Activated CD8-positive, alpha-beta memory T cell treated with anti-CD3 and anti-CD28 coated beads, Interleukin-2, amount 50 U/mL, for 24 hours (primary cell): Measurements from ENCODE around the gene CD52.
"Not testable (repeated sequence)": the region's sequence is repeated elsewhere in the genome, so short reads cannot be mapped to it uniquely, and the experiment has no call there.

Experiments used
- DNase-seq: peaks from one replicate; pipeline ENCODE4 v3.0.0-alpha.2; 2020; ENCODE audit errors: extremely low read depth

The CD52 gene

DNA sequence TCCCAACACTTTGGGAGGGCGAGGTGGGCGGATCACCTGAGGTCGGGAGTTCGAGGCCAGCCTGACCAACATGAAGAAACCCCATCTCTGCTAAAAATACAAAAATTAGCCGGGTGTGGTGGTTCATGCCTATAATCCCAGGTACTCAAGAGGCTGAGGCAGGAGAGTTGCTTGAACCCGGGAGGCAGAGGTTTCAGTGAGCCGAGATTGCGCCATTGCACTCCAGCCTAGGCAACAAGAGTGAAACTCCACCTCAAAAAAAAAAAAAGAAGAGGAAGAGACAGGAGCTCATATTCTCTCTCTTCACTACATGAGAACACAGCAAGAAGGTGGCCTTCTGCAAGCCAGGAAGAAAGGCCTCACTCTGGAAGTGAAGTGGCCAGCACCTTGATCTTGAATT, 15.6 kb downstream of the CD52 start:
- not testable (repeated sequence) for DNase-seq

DNA sequence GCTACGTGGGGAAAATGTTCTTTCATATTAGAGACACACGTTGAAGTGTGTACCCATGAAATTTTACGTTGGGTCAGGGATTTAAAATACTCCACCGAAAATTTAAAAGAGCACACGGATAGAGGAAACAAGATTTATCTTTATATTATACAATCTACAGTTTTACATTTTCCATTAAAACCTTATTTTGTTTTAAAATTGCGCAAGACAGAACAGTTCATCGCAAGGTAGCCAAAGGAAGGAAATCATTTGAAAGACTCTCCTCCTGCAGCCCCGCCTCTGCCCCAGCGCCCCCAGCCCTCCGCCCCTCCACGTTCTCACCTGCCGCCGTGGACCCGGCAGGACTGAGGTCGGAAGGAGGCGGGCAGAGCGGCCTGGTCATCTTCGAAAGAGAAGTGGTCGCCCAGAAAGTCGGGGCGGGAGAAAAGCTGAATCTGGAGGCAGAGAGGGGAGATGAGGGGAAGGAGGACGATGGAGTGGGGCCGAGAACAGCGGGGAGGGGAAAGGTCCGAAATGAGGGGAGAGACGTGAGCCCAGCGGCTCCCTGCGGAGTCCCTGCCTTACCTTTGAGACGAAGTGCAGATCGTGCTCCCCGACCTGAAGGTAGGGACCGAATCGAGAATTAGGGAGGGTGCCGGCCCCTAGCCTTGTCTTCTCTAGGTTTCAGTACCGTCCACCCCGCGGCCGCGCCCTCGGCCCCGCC, 18.2 kb downstream of the CD52 start:
- DNase-seq: peak; percentile 49

DNA sequence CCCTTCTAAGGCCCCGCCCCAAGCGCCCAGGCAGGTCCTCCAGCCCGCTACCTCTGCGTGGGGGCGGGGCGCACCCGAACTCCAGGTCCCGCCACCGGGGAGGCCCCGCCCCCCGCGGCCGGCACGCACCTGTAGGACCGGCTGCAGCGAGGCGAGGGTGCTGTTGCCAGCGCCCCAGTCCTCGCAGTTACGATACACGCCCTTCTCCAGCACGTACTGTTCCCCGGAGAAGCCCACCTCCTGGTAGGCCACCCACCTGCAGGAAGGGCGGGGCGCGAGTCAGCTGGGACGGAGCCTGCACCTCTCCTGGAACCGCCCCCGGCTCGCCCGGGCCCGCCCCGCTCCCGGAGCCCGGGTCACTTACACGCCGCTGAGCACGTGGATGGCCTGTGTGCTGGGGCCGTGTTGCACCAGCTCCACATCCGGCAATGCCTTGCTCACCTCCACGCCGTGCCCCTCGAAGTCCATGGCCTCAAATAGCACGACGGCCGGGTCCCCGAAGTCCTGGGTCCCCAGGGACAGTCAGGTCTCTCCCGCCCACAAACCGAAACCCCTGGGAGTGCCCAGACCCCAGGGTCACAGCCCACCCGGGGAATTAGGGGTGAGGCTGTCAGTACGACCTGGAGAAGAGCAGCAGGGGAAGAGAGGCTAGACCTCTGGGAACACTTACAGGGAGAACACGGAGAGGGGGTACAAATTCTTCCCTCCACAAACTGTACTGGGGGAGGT, 18.9 kb downstream of the CD52 start:
- DNase-seq: no peak

DNA sequence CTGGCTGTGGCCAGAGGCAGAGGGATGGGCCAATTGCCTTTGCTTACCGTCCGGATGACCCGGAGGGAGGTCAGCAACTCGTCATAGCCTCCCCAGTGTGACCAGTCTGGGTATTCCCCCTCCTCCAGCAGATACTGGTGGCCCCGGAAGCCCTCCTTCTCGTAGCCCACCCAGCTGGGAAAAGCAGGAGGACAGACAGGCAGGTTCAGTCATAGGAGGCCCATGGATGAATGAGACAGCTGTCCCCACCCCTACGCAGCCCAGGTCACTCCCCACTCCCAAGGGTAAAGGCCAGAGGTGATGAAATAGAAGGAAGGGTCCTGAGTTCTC, 19.4 kb downstream of the CD52 start:
- no peak for DNase-seq

DNA sequence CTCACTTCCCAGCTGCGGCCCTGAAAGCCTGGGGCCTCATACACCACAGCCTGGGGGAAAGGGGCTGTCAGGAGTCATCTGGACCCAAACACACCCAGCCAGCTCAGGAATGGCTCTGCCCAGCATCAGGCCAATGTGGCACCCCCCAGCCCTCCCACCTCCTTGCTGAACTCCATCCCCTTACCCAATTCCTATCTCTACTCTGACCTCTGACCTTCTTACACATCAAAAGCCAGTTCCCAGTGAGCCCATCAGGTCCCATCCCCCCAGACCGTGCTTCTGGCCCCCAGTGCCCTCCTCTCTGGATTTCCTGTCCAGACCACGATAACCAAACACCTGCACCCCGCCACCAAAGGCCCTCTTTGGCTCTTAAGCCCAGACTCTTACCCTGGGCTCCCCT, 19.9 kb downstream of the CD52 start:
- no peak for DNase-seq

DNA sequence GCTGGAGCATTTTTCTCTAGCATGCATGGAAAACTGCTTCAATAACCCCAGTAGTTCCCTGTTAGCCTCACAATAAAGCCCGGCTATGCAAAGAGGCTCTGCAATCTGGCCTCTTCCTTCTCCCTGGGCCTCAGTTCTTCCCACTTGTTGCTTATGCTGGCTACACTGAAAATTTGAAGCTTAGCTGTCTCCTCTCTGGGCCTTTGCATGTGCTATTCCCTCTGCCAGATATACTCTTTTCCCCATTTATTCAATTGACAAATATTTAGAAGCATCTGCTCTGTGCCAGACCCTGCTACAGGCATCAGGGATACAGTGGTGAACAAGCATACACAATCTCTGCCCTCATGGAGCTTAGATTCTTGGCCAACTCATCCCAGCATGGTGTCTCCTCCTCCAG, 20.9 kb downstream of the CD52 start:
- no peak for DNase-seq

DNA sequence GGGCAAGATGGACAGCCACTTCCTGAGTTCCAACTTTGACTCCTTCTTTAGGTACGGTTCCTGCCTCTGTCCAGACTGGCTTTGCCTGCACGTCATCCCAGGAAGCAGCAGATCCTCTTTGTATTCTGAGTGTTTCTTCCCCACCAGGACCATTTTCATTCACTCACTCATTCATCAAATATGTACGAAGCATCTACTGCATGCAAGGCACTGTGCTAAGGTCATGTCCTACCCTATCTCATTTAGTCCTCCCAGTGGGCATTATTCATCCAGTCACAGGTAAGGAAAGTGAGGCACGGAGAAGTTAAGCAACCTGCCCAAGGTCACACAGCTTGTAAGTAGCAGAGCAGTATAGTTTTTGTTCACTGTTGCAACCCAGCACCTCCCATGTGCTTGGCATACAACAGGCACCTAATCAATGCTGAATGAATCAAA, 22.3 kb downstream of the CD52 start:
- no peak for DNase-seq

DNA sequence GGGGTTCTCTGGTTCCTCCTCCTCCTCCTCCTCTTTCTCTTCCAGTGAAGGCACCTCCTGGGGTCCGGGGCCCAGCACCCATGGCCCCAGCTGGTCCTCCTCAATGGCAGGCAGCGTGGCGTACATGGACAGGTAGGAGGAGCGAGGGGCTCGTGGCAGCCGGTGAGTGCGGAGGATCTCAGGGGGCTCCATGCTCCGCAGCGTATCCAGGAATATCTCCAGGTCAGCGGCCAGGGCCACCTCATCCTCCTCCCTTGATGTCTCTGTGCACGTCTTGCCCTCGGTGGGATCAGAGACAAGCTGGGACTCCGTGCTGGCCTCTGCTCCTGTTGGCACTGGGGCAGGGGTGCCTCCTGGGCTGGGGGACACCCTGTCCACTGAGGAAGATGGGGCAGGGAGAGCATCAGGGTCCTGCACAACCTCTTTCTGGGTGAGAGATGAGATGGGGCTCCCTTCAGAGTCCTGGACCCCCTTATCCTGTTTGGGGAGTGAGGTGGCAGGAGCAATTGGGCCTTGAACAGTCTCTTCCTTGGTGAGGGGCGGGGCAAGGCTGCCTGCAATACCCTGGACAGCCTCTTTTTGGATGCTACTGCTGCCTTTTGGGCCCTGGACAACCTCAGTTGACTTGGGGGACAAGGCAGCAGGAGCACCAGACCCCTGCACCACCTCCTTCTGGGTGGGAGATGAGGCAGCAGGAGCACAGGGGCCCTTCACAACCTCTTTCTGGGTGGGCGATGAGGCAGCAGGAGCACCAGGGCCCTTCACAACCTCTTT, 26.6 kb downstream of the CD52 start:
- DNase-seq: no peak

DNA sequence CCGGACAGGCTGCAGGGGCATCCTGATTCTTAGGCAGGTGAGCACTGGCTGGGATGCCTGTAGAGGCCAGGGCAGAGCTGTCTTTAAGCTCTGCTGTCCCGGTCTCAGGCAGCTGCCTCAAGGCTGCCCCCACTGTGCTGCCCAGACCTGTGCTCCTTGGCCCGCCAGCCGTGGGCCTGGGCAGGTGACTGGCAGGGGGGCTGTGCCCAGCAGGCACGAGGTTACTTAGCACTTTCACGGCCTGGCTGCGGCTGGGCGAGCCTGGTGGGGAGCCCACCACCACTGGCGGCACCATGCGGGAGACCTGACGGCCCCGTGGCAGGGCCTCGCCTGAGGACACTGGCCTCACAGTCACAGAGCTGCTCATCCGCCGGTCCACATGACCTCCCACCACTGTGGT, 28.0 kb downstream of the CD52 start:
- DNase-seq: no peak

DNA sequence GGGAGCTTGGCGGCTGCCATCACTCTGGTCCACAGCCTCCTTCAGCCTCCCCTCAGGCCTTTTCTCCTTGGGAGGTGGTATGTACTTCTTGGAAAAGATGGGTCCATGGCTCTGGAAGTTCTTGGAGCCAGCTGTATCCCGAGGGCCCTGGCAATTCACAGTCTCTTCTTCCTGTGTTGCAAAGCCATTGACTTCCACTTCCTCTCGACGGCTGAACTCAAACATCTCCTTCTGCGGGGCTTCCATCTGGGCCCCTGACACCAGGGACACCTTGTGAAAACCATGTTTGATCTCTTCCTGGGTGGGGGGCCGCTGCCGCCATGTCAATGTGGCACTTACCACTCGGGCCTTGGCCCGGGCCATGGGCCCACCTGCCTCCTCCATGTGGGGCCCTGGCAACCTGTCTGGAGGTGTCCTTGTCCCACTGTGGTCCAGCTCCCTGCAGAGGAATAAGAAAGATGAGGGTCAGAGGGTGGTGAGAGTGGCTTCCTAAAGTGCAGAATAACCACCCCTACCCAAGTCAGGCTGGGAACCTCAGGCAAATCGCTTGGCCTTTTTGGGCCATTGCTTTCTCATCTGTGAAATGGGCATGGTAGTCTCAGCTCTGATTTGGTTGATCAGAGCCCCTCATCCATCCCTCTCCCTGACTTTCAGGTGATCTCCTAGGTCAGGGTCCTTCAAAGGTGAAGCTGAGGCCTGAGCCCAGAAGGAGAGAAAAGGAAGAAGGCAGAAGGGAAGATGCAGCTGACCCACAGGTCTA, 28.7 kb downstream of the CD52 start:
- DNase-seq: no peak

DNA sequence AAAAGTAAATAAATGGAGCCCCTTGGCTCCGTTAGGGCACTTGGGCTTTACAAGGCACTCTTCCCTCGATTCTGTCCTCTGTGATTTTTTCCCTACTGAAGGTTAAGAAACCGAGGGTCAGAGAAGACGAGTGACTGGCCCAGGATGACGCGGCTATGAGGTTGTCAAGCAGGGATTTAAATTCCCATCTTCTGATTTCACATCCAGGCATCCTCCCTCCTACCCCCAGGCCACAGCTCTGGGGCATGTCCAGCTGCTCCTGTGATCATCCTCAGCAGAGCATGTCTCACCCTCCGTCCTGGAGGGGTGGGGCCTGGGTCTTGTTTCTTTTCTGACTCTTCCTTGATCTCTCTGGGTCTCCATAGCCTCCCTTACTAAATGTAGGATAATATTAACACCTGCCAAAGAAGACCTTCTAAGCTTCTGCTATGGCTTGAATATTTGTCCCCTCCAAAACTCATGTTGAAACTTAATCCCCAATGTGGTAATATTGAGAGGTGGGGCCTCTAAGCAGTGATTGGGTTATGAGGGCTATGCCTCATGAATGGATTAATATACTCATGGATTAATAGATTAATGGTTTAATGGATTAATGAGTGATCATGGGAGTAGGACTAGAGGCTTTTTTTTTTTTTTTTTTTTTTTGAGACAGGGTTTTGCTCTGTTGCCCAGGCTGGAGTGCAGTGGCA, 31.6 kb downstream of the CD52 start:
- no peak for DNase-seq

DNA sequence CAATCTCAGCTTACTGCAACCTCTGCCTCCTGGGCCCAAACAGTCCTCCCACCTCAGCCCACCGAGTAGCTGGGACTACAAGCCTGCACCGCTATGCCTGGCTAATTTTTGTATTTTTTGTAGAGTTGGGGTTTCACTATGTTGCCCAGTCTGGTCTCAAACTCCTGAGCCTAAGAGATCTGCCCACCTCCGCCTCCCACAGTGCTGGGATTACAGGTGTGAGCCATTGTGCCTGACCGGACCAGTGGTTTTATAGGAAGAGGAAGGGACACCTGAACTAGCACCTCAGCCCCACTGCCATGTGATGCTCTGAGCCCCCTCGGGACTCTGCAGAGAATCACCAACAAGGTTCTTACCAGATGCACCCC, 32.1 kb downstream of the CD52 start:
- DNase-seq: no peak

DNA sequence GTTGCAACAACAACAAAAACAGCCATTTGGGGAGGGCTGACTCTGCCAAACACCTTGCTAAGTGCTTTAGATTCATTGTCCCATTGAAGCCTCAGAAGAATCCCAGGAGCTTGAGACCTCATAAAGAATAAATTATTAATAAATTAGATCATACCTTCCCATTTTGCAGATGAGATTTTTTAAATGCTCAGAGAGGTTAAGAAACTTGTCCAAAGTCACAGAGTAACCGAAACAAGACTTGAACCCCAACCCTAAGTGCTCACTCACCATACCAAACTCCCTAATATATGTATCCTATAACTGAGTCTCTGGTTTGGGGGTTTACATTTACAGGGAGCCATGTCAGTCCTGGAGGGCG, 32.6 kb downstream of the CD52 start:
- DNase-seq: no peak

DNA sequence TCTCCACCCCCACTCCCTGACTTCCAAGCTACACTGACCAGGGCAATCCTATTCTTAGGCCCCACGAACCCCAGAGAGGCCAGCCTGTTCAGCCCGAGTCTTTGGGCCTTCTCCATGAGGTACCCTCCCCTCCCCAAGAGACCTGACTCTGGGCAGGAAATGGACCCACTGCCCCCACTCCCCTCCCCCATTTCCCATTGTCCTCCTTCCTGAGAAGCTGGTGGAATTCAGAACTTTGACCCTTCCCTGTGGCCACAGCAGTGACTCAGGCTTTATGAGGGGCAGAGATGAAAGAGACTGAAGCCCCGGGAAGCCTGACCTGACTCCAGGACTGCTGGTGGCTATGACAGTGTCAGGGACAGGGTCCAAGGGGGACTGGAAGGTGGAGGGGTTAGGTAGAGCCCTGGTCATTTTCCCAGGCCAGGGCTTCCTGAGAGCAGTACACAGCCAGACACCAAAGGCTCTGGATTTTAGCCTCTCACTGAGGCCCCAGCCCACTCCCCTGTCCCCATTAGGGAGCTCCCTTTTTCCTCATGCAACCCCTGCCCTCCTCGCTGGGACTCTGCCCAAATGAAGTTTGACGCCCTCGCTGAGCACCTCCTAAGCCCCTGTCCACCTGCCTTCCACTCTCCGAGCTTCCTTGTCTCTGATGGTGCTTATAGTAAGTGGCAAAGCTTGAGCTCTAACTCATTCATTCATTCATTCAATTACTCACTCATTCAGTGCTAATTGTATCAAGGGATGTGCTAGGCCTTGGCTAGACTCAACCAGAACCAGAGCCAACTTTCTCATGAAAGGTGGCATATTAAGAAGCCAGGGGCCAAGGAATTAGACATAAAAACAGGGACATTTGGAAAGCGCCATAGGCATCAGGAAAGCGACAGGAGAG, 33.2 kb downstream of the CD52 start:
- DNase-seq: no peak

DNA sequence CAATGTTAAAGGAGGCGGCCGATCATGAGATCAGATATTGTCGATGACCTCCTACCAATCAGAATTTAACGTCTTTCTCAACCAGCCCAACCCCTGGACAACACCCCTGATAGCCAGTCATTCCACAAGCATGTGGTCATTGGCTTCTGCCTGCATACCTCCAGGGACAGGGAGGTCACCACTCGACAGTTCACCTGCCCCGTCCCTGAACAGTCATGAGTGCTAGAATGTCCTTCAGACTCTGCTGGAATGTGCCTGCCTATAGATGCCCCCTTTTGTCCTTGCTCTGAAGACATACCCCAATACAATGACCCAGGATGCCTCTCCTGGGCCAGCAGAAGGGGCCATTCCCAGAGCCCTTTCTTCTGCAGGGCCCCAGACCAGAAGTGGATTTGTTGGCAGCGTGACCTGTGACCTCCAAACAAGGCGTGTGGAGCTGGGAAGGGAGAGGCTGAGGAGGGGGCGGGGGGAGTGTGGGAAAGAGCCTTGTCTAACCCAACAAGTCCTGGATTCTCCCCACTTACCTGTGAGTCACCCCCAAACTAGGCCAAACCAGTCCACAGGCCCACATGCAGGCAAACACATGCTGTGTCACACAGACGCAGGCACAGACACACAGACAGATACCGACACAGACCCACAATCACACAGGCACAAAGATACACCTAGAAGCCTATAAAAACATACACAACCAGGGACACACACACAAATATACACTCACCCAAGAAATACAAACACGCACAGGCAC, 34.0 kb downstream of the CD52 start:
- DNase-seq: no peak

DNA sequence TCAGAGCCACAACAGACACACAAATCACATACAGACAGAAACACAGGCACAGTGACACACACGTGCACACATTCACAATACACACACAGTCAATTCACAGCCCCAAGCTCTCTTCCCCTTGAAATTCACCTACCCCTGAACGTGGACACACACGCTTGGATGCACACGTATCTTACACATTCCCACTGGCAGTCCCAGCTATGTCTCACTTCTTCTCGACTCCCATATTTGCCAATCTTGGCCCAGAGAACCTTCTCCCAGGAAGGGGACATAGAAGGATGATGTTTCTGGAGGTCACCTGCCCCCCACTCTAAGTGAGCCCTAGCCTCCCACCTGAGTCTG, 34.6 kb downstream of the CD52 start:
- DNase-seq: no peak

DNA sequence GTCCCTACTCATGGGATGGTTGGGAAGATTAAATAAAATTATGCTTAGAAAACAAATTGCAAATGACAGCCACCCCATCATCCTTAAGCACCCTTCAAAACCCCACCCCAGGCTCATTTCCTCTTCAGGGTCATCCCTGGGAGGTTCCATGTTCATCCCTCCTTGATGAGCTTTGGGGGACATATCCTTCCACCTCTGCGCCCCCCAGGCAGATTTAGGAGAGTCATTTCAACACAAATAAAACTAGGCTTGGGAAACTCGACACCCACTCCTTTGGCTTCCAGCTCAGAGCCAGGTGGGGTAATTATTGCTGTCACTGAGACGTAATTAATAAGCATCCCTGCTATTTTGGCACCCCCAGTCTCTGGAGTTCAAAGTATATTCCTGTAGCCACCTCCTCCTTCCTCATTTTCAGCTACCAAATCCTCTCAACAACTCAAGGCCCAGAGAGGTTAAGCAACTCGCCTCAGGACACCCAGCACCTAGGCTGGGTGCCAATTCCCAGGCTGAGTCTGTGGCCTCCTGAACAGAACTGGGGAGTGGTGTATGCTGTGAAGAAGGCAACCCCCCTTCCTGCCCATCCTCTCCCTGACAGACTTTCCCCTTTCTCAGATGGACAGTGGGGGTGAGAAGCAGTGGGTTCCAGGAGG, 35.6 kb downstream of the CD52 start:
- DNase-seq: no peak

DNA sequence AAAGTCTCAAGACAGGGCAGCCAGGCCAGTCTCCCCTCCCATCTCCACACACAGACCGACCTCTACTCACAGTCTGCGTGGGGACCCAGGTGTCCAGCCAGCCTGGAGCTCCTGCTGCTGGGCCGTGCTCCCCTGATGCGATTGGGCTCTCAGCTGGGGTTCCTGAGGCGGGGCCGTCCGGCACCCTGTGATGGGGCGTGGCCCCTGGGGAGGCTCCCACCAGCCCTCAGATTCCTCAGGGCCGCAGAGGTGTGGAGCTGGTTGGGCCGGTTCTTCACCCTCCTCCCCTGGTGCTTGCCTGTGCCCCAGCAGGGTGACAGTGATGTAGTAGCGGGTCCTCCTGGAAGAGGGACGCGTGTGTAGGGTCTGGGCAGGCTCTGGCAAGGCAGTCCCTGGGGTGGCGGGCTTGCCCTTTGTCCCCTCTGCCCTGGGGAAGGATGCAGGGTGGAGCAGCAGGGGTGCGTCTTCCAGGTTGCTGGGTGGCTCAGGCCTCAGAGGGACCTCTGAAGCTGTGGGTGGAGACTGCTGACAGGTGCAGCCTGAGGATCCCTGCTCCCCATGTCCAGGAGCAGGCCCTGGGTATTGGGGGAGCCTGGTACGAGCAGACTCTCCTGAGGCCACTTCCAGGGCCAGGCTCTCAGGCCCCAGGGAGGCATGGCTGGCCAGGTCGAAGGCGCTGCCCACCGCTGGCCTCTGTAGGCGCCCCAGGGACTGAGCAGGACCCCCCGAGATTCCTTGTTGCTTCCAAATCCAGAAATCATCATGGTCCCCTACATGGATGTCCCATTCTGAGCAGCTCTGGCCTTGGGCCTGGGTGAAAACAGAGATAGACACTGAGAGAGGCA, 36.4 kb downstream of the CD52 start, which contains the start of gene CRYBG2:
CRYBG2 (minus strand) TSS at position 155 of the 845 bp plus-strand sequence. CDS start 7,473 bp downstream, outside the sequence.
- no peak for DNase-seq

DNA sequence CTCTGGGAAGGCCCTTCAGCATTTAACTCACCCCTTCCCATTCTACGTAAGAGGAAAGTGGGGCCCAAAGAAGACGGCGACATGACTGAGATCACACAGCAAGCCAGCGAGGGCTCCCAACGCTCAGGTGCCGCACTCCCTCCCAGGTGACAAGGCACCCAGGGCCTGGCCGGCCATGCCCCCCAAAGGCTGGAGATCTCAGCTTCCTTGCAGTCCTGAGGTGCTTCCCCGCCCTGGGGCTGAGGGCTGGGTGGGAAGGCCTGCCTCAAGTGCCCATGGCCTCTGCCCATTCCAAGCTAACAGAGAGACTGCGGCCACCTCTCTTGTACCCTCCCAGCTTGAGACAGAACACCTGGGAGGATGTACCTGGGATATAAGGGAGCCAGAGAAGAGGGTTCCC, 37.2 kb downstream of the CD52 start:
- no peak for DNase-seq
